Liver (tissue), 3 donors: ENCODE results near the gene ZKSCAN5.
"Not testable (repeated sequence)": the region's sequence is repeated elsewhere in the genome, so short reads cannot be mapped to it uniquely, and the experiment has no call there.

ENCODE experiments used
- RAD21 ChIP-seq, 2 donors: IDR thresholded peaks; 2 replicates each; pipeline ENCODE4 v1.6.1; 2016; ENCODE audit warnings: antibody characterized with exemption in 2 of 2, mild to moderate bottlenecking in 2 of 2
- TF ChIP-seq, protein P1 (sequence below): fragments of 150-350 bp; IDR thresholded peaks from 2 replicates; pipeline ENCODE4 v1.5.1; 2017; ENCODE audit warnings: improper control_type of control experiment, low read depth, low read length; ENCODE audit not compliant: missing input control
- TF ChIP-seq, protein P2 (sequence below): IDR thresholded peaks from 2 replicates; pipeline ENCODE4 v1.6.1; 2016; ENCODE audit warnings: antibody characterized with exemption
- TF ChIP-seq, protein P3 (sequence below): IDR thresholded peaks from 2 replicates; pipeline ENCODE4 v1.6.1; 2016; ENCODE audit warnings: antibody characterized with exemption, mild to moderate bottlenecking
- donor health status: healthy.
- donor health status: healthy.

DNA sequence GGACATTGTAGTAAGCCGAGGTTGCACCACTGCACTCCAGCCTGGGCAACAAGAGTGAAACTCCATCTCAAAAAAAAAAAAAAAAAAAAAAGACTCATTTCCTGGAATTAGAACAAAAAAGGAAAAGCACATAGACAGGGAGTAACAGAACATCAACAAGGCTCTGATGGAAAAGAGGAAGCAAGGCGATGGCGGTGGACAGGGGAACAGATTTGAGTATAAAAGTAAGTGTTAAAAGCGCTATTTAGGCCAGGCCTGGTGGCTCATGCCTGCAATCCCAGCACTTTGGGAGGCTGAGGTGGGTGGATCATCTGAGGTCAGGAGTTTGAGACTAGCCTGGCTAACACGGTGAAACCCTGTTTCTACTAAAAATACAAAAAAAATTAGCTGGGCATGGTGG is 40.8 kb downstream of the ZKSCAN5 start:
- TF ChIP-seq, protein P1, sequence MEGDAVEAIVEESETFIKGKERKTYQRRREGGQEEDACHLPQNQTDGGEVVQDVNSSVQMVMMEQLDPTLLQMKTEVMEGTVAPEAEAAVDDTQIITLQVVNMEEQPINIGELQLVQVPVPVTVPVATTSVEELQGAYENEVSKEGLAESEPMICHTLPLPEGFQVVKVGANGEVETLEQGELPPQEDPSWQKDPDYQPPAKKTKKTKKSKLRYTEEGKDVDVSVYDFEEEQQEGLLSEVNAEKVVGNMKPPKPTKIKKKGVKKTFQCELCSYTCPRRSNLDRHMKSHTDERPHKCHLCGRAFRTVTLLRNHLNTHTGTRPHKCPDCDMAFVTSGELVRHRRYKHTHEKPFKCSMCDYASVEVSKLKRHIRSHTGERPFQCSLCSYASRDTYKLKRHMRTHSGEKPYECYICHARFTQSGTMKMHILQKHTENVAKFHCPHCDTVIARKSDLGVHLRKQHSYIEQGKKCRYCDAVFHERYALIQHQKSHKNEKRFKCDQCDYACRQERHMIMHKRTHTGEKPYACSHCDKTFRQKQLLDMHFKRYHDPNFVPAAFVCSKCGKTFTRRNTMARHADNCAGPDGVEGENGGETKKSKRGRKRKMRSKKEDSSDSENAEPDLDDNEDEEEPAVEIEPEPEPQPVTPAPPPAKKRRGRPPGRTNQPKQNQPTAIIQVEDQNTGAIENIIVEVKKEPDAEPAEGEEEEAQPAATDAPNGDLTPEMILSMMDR, result not testable (repeated sequence)
- TF ChIP-seq RAD21 (IDR thresholded peaks at IDR 0.05), result not testable (repeated sequence)
- TF ChIP-seq, protein P2, sequence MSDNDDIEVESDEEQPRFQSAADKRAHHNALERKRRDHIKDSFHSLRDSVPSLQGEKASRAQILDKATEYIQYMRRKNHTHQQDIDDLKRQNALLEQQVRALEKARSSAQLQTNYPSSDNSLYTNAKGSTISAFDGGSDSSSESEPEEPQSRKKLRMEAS, result not testable (repeated sequence)
- TF ChIP-seq, protein P3, sequence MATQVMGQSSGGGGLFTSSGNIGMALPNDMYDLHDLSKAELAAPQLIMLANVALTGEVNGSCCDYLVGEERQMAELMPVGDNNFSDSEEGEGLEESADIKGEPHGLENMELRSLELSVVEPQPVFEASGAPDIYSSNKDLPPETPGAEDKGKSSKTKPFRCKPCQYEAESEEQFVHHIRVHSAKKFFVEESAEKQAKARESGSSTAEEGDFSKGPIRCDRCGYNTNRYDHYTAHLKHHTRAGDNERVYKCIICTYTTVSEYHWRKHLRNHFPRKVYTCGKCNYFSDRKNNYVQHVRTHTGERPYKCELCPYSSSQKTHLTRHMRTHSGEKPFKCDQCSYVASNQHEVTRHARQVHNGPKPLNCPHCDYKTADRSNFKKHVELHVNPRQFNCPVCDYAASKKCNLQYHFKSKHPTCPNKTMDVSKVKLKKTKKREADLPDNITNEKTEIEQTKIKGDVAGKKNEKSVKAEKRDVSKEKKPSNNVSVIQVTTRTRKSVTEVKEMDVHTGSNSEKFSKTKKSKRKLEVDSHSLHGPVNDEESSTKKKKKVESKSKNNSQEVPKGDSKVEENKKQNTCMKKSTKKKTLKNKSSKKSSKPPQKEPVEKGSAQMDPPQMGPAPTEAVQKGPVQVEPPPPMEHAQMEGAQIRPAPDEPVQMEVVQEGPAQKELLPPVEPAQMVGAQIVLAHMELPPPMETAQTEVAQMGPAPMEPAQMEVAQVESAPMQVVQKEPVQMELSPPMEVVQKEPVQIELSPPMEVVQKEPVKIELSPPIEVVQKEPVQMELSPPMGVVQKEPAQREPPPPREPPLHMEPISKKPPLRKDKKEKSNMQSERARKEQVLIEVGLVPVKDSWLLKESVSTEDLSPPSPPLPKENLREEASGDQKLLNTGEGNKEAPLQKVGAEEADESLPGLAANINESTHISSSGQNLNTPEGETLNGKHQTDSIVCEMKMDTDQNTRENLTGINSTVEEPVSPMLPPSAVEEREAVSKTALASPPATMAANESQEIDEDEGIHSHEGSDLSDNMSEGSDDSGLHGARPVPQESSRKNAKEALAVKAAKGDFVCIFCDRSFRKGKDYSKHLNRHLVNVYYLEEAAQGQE, result not testable (repeated sequence)
